GM18867 (cell line): ENCODE data around the gene CD2.

Experiments
- ATAC-seq: cut with Tn5 transposase; IDR thresholded peaks from one replicate; pipeline ENCODE4 v1.9.1; 2021; ENCODE audit warnings: mild to moderate bottlenecking, moderate library complexity; ENCODE audit not compliant: unreplicated experiment

The CD2 gene

GRCh38 chr1:116771997-116772647 lies 17.9 kb downstream of the CD2 start:
- no peak for ATAC-seq

GRCh38 chr1:116772648-116773045 lies 18.4 kb downstream of the CD2 start:
- no peak for ATAC-seq

GRCh38 chr1:116775116-116775752 lies 21.0 kb downstream of the CD2 start:
- ATAC-seq = no peak

GRCh38 chr1:116777831-116778830 lies 23.9 kb downstream of the CD2 start:
- peak; percentile 51 for ATAC-seq

- no peak for ATAC-seq
Measured at GRCh38 chr1:116781034-116781433, 26.8 kb downstream of the CD2 start.

GRCh38 chr1:116785006-116785405 lies 30.8 kb downstream of the CD2 start:
- ATAC-seq = no peak

- ATAC-seq = no peak
Measured at GRCh38 chr1:116786049-116786448, 31.8 kb downstream of the CD2 start.

GRCh38 chr1:116791727-116792126 lies 37.5 kb downstream of the CD2 start:
- no peak for ATAC-seq

GRCh38 chr1:116793357-116793935 lies 39.2 kb downstream of the CD2 start:
- no peak for ATAC-seq

GRCh38 chr1:116794371-116794770 lies 40.1 kb downstream of the CD2 start:
- peak; percentile 16 for ATAC-seq

GRCh38 chr1:116794804-116795481 lies 40.7 kb downstream of the CD2 start:
- peak; percentile 94 for ATAC-seq

GRCh38 chr1:116795482-116795829 lies 41.2 kb downstream of the CD2 start:
- ATAC-seq = no peak

- no peak for ATAC-seq
Measured at GRCh38 chr1:116804736-116805135, 50.5 kb downstream of the CD2 start.

- no peak for ATAC-seq
Measured at GRCh38 chr1:116805398-116805797, 51.2 kb downstream of the CD2 start.

GRCh38 chr1:116806245-116806644 lies 52.0 kb downstream of the CD2 start:
- peak; percentile 89 for ATAC-seq

GRCh38 chr1:116806671-116807070 lies 52.4 kb downstream of the CD2 start:
- no peak for ATAC-seq

- ATAC-seq = no peak
Measured at GRCh38 chr1:116807394-116808199, 53.4 kb downstream of the CD2 start.

- no peak for ATAC-seq
Measured at GRCh38 chr1:116808200-116808847, 54.1 kb downstream of the CD2 start.

GRCh38 chr1:116808848-116809508 lies 54.7 kb downstream of the CD2 start:
- ATAC-seq = no peak
